ENCODE measurements around the gene EEF1AKMT3. TPM values are rescaled to one million over a fixed set of nuclear protein-coding genes. Genes with fewer than 3 reads are reported as not detected.
A peak's percentile ranks its signal among the peaks of the same experiment; 100 is the strongest.

Gene EEF1AKMT3
- polyA plus RNA-seq, 1 experiment, result 7.6 TPM

GRCh38 chr12:57764662-57765002, 7.8 kb upstream of the EEF1AKMT3 start:
- Histone ChIP-seq H3K27ac (ENCODE audit: low read depth, low read length) (no peak overlapping the region), H3K4me3 (ENCODE audit: low read depth, low read length) (peak overlapping the region; percentile 29; the same call in 1 of the 2 replicates), H3K27me3 (ENCODE audit: control insufficient read depth, insufficient read depth, low read length) (peaks cover 40% of the 10 kb centered on the region), H3K9me3 (ENCODE audit: control insufficient read depth, insufficient read depth, low read length) (no peaks in the 10 kb centered on the region; the same call in 1 of the 2 replicates)
- TF ChIP-seq CTCF (IDR thresholded peaks at IDR 0.05; ENCODE audit: low read depth, low read length), result no peak
- no peak for DNase-seq (ENCODE audit: low read depth, low spot score)
- POLR2A ChIA-PET, result interaction anchor here (0.8 kb wide), 1 partner anchor 13 kb away, joined by 4 read pairs; the partner anchor contains the start of gene CDK4
- CTCF ChIA-PET, result interaction anchor here (1.0 to 4.3 kb wide), 2 partner anchors 8 to 18 kb away, joined by 3 to 24 read pairs; partner anchors contain the start of gene TSFM

GRCh38 chr12:57765003-57765697, 7.3 kb upstream of the EEF1AKMT3 start:
- ChIA-PET CTCF (interaction anchor here (1.0 to 4.3 kb wide), 2 partner anchors 8 to 18 kb away, joined by 3 to 24 read pairs; partner anchors contain the start of gene TSFM), POLR2A (interaction anchor here (0.8 kb wide), 1 partner anchor 13 kb away, joined by 4 read pairs; the partner anchor contains the start of gene CDK4)
- Histone ChIP-seq H3K27ac (ENCODE audit: low read depth, low read length) (no peak overlapping the region), H3K27me3 (ENCODE audit: control insufficient read depth, insufficient read depth, low read length) (peaks cover 40% of the 10 kb centered on the region), H3K9me3 (ENCODE audit: control insufficient read depth, insufficient read depth, low read length) (no peaks in the 10 kb centered on the region; the same call in 1 of the 2 replicates), H3K4me3 (ENCODE audit: low read depth, low read length) (peak overlapping the region; percentile 29)
- no peak for DNase-seq (ENCODE audit: low read depth, low spot score)
- TF ChIP-seq CTCF (IDR thresholded peaks at IDR 0.05; ENCODE audit: low read depth, low read length), result peak; percentile 44

GRCh38 chr12:57765698-57766463, 6.5 kb upstream of the EEF1AKMT3 start:
- Histone ChIP-seq H3K9me3 (ENCODE audit: control insufficient read depth, insufficient read depth, low read length) (no peaks in the 10 kb centered on the region; the same call in 1 of the 2 replicates), H3K4me3 (ENCODE audit: low read depth, low read length) (peak overlapping the region; percentile 43), H3K27me3 (ENCODE audit: control insufficient read depth, insufficient read depth, low read length) (peaks cover 40% of the 10 kb centered on the region), H3K27ac (ENCODE audit: low read depth, low read length) (no peak overlapping the region)
- ChIA-PET CTCF (interaction anchor here (1.0 to 4.3 kb wide), 3 partner anchors 9 to 17 kb away, joined by 3 to 24 read pairs (median 6); partner anchors contain the start of gene TSFM), POLR2A (interaction anchor here (1.2 kb wide), 1 partner anchor 9 kb away, joined by 3 read pairs; no protein-coding TSS in a partner anchor)
- TF ChIP-seq CTCF (IDR thresholded peaks at IDR 0.05; ENCODE audit: low read depth, low read length), result no peak
- no peak for DNase-seq (ENCODE audit: low read depth, low spot score)

- ChIA-PET CTCF (interaction anchor here (1.3 to 4.3 kb wide), 2 partner anchors 10 to 16 kb away, joined by 6 to 24 read pairs; partner anchors contain the start of gene TSFM), POLR2A (interaction anchor here (0.5 to 1.2 kb wide), 2 partner anchors 10 to 174 kb away, joined by 3 read pairs; no protein-coding TSS in a partner anchor)
- TF ChIP-seq CTCF (IDR thresholded peaks at IDR 0.05; ENCODE audit: low read depth, low read length), result no peak
- DNase-seq (ENCODE audit: low read depth, low spot score), result no peak
- H3K27me3 ChIP-seq (ENCODE audit: control insufficient read depth, insufficient read depth, low read length), result peaks cover 36% of the 10 kb centered on the region
- peak within 1 kb of the TSS; percentile 43 for H3K4me3 ChIP-seq (ENCODE audit: low read depth, low read length)
- no peaks in the 10 kb centered on the region; the same call in 1 of the 2 replicates for H3K9me3 ChIP-seq (ENCODE audit: control insufficient read depth, insufficient read depth, low read length)
- H3K27ac ChIP-seq (ENCODE audit: low read depth, low read length), result no peak within 1 kb of the TSS
These were observed 5.7 kb upstream of the EEF1AKMT3 start, which contains the start of gene CYP27B1 for GRCh38 chr12:57766464-57767304. Gene CYP27B1 (minus strand): TSS chr12:57767078. CDS start chr12:57767041, 37 bp downstream.
